Posterior cingulate gyrus (tissue), 11 donors: ENCODE measurements around the gene EMC10.
"Not testable (repeated sequence)": the region's sequence is repeated elsewhere in the genome, so short reads cannot be mapped to it uniquely, and the experiment has no call there.

Source experiments
- DNase-seq, 10 donors: peaks; one replicate each; pipeline versions ENCODE4 v3.0.0 to v3.0.0-alpha.2; 2020 to 2021; ENCODE audit warnings: mixed read lengths in 3 of 10
- intact Hi-C: fragments of 100-400 bp; cut with DNase I; formaldehyde crosslinking; loops from one replicate; pipeline ENCODE4 v1.15.1; 2023

Gene EMC10

GRCh38 chr19:50450369-50451222 lies 25.7 kb upstream of the EMC10 start:
- intact Hi-C loops: no loop called here
- peak in 2 of 10 donors; percentile 45 to 55 for DNase-seq

- intact Hi-C loops: no loop called here
- DNase-seq: peak in 2 of 10 donors; percentile 37 to 72
Observed at GRCh38 chr19:50451223-50451534, 25.1 kb upstream of the EMC10 start.

GRCh38 chr19:50453243-50453642 lies 23.1 kb upstream of the EMC10 start:
- intact Hi-C loops: no loop called here
- DNase-seq: no peak

GRCh38 chr19:50455992-50456391 lies 20.3 kb upstream of the EMC10 start:
- intact Hi-C loops: no loop called here
- DNase-seq: no peak

GRCh38 chr19:50457300-50457699 lies 19.0 kb upstream of the EMC10 start:
- DNase-seq: peak in 2 of 10 donors; percentile 53 to 57
- intact Hi-C loops: no loop called here

- intact Hi-C loops: no loop called here
- peak in 2 of 10 donors; percentile 69 to 70 for DNase-seq
Observed at GRCh38 chr19:50458396-50459066, 17.8 kb upstream of the EMC10 start.

GRCh38 chr19:50459067-50459456 lies 17.2 kb upstream of the EMC10 start:
- peak in 2 of 10 donors; percentile 66 to 76 for DNase-seq
- intact Hi-C loops: no loop called here

GRCh38 chr19:50459638-50460037 lies 16.7 kb upstream of the EMC10 start:
- no peak for DNase-seq
- intact Hi-C loops: no loop called here

- DNase-seq: peak in 1 of 10 donors; percentile 11
- intact Hi-C loops: no loop called here
Observed at GRCh38 chr19:50460161-50460765, 16.0 kb upstream of the EMC10 start.

- DNase-seq: peak in 9 of 10 donors; percentile 43 to 93 (median 58)
- intact Hi-C loops: loop anchor here (1.0 kb wide), 1 partner anchor 93 kb away; no protein-coding TSS in a partner anchor
Observed at GRCh38 chr19:50461066-50461875, 15.0 kb upstream of the EMC10 start.

- DNase-seq: peak in 1 of 10 donors; percentile 35
- intact Hi-C loops: no loop called here
Observed at GRCh38 chr19:50462970-50463369, 13.3 kb upstream of the EMC10 start.

GRCh38 chr19:50464348-50464747 lies 12.0 kb upstream of the EMC10 start:
- intact Hi-C loops: no loop called here

GRCh38 chr19:50465000-50465399 lies 11.3 kb upstream of the EMC10 start:
- DNase-seq: peak in 2 of 10 donors; percentile 23 to 48
- intact Hi-C loops: no loop called here

More at GRCh38 chr19:50464348-50464747, 12.0 kb upstream of the EMC10 start:
- DNase-seq: peak in 2 of 10 donors; percentile 47 to 66

- intact Hi-C loops: no loop called here
- peak in 2 of 10 donors; percentile 46 to 78 for DNase-seq
Observed at GRCh38 chr19:50465986-50466705, 10.2 kb upstream of the EMC10 start.

- intact Hi-C loops: no loop called here
- peak in 1 of 10 donors; percentile 40 for DNase-seq
Observed at GRCh38 chr19:50466706-50467039, 9.6 kb upstream of the EMC10 start.

GRCh38 chr19:50467566-50467965 lies 8.7 kb upstream of the EMC10 start:
- DNase-seq: peak in 3 of 10 donors; percentile 32 to 59 (median 46)
- intact Hi-C loops: no loop called here

- peak in 2 of 10 donors; percentile 27 to 32 for DNase-seq
- intact Hi-C loops: no loop called here
Observed at GRCh38 chr19:50468818-50469217, 7.5 kb upstream of the EMC10 start.

GRCh38 chr19:50473336-50473735 lies 3.0 kb upstream of the EMC10 start:
- intact Hi-C loops: not testable (repeated sequence)
- DNase-seq: peak in 2 of 10 donors; percentile 9 to 17

GRCh38 chr19:50475101-50475568 lies 1.2 kb upstream of the EMC10 start:
- intact Hi-C loops: no loop called here
- DNase-seq: peak in 3 of 10 donors; percentile 52 to 82 (median 78)
